K562 (cell line): ENCODE results near the gene OLIG2. TPM values are rescaled to one million over a fixed set of nuclear protein-coding genes. Genes with fewer than 3 reads are reported as not detected.

Source experiments
- ATAC-seq: fragments of 200-7000 bp; cut with Tn5 transposase; 3 replicates; pipeline ENCODE4 v1.9.1; 2020; ENCODE audit warnings: moderate library complexity
- BruUV-seq: library from RNA; stranded (reverse); fragments of 400-500 nt; replicated peaks from 2 replicates; lab custom pipeline; 2021; lab: Mats Ljungman, UMichigan
- CTCF ChIA-PET: fragments of 300-600 bp; formaldehyde crosslinking; extraction: SDS; loops from one replicate; lab custom pipeline; 2021; ENCODE audit warnings: low intra/inter-chr PET ratio; lab: Yijun Ruan, JAX
- POLR2A ChIA-PET: fragments of 300-600, 350-650 bp; sonication (Branson Sonifier 250); formaldehyde crosslinking; extraction: SDS; loops from one replicate; lab custom pipeline; 2021; ENCODE audit warnings: antibody characterized with exemption, inconsistent platforms; lab: Yijun Ruan, JAX
- DNase-seq, 4 experiments: peaks; one replicate each; pipeline versions ENCODE4 v3.0.0 to v3.0.0-alpha.2; 2011 to 2018; ENCODE audit warnings: low spot score in 3 of 4, mixed read lengths in 3 of 4; ENCODE audit errors: extremely low read depth in 1 of 4
- FAIRE-seq: peaks from 2 replicates; lab custom pipeline; 2011; peaks lifted over from hg19 to GRCh38; lab: Jason Lieb, UNC
- H2AFZ ChIP-seq: 2 replicates; pipeline ENCODE4 v1.6.0; 2011; ENCODE audit warnings: low read depth, low read length, control low read depth, inconsistent platforms
- H3K27ac ChIP-seq: fragments of 200-600 bp; 3 replicates; pipeline ENCODE4 v1.8.0; 2011; ENCODE audit warnings: low read depth, mild to moderate bottlenecking, control low read depth, inconsistent platforms, low read length, moderate library complexity, mixed read lengths; ENCODE audit errors: extremely low read depth
- H3K27me3 ChIP-seq, 2 experiments: fragments of 300-600 bp in 1 of 2; 2 replicates in 1 of 2; 3 replicates in 1 of 2; pipeline versions ENCODE4 v1.6.0 to v1.8.0; 2011; ENCODE audit warnings: inconsistent platforms in 2 of 2, low read length in 2 of 2, mild to moderate bottlenecking in 1 of 2, mixed read lengths in 1 of 2, moderate library complexity in 1 of 2; ENCODE audit not compliant: control insufficient read depth in 2 of 2, insufficient read depth in 2 of 2
- H3K36me3 ChIP-seq: fragments of 300-600 bp; 3 replicates; pipeline ENCODE4 v1.8.0; 2011; ENCODE audit warnings: mild to moderate bottlenecking, low read length, inconsistent platforms; ENCODE audit not compliant: control insufficient read depth, insufficient read depth
- H3K4me1 ChIP-seq, 2 experiments: fragments of 200-600 bp in 1 of 2; replicated peaks in 1 of 2; 2 replicates in 1 of 2; 3 replicates in 1 of 2; pipeline versions ENCODE4 v1.5.1 to v1.8.0; 2011; ENCODE audit warnings: inconsistent platforms in 2 of 2, low read length in 2 of 2, mild to moderate bottlenecking in 1 of 2, mixed read lengths in 1 of 2, moderate library complexity in 1 of 2; ENCODE audit not compliant: control insufficient read depth in 2 of 2, insufficient read depth in 2 of 2
- H3K4me2 ChIP-seq: 2 replicates; pipeline ENCODE4 v1.6.1; 2011; ENCODE audit warnings: low read length, control low read depth, inconsistent platforms, mixed read lengths; ENCODE audit not compliant: insufficient read depth
- H3K4me3 ChIP-seq: fragments of 200-600 bp; sonication (generic), shearing (Covaris generic); 2 replicates; pipeline ENCODE4 v1.5.1; 2016; ENCODE audit warnings: control low read depth, inconsistent platforms
- H3K79me2 ChIP-seq: fragments of 200-600 bp; 3 replicates; pipeline ENCODE4 v1.8.0; 2011; ENCODE audit warnings: low read length, inconsistent platforms; ENCODE audit not compliant: control insufficient read depth, insufficient read depth
- H3K9ac ChIP-seq, 2 experiments: 2 replicates each; pipeline versions ENCODE4 v1.6.0 to v1.6.1; 2011; ENCODE audit warnings: low read depth in 2 of 2, low read length in 2 of 2, control low read depth in 1 of 2, inconsistent platforms in 1 of 2, mild to moderate bottlenecking in 1 of 2, mixed read lengths in 1 of 2; ENCODE audit not compliant: insufficient read depth in 1 of 2
- H3K9me1 ChIP-seq: one replicate; pipeline ENCODE4 v1.6.0; 2011; ENCODE audit warnings: inconsistent platforms, mild to moderate bottlenecking, low read length, moderate library complexity; ENCODE audit not compliant: control insufficient read depth, insufficient read depth
- H3K9me3 ChIP-seq: replicated peaks from 2 replicates; pipeline ENCODE4 v1.5.1; 2011; ENCODE audit warnings: low read depth, low read length, inconsistent platforms; ENCODE audit not compliant: control insufficient read depth, insufficient read depth
- H4K20me1 ChIP-seq: replicated peaks from 2 replicates; pipeline ENCODE4 v1.6.1; 2011; ENCODE audit warnings: low read length, inconsistent platforms, mixed read lengths; ENCODE audit not compliant: control insufficient read depth, insufficient read depth
- ATF3 ChIP-seq, 2 experiments: fragments of 450-650 bp in 1 of 2; sonication (generic) in 1 of 2; formaldehyde crosslinking in 1 of 2; IDR thresholded peaks in 1 of 2; conservative IDR thresholded peaks in 1 of 2; 2 replicates each; pipeline versions ENCODE4 v1.6.1 to v1.8.1; 2016 to 2023; ENCODE audit warnings: mild to moderate bottlenecking in 2 of 2, moderate library complexity in 2 of 2, inconsistent platforms in 1 of 2, missing genetic modification reagents in 1 of 2
- FOXP4 ChIP-seq: sonication (generic); formaldehyde crosslinking; IDR thresholded peaks from 2 replicates; pipeline ENCODE4 v1.8.0; 2022; ENCODE audit warnings: mild to moderate bottlenecking, missing genetic modification reagents, borderline replicate concordance
- GTF2A2 ChIP-seq: IDR thresholded peaks from 2 replicates; pipeline ENCODE4 v1.6.1; 2016; ENCODE audit warnings: mild to moderate bottlenecking, missing genetic modification characterization, missing compliant biosample characterization
- POLR2G ChIP-seq: fragments of 200-400 bp; formaldehyde crosslinking; IDR thresholded peaks from 2 replicates; pipeline ENCODE4 v1.6.1; 2017; ENCODE audit warnings: low read depth, mild to moderate bottlenecking, antibody characterized with exemption, low read length, moderate library complexity
- SMARCE1 ChIP-seq: fragments of 450-650 bp; IDR thresholded peaks from 2 replicates; pipeline ENCODE4 v1.7.1; 2016; ENCODE audit warnings: mild to moderate bottlenecking
- SP2 ChIP-seq: IDR thresholded peaks from 2 replicates; pipeline ENCODE4 v1.6.1; 2011; ENCODE audit warnings: mild to moderate bottlenecking, low read depth, low read length, moderate library complexity; ENCODE audit not compliant: poor library complexity, severe bottlenecking; ENCODE audit errors: extremely low read depth
- ZBTB40 ChIP-seq, 2 experiments: fragments of 450-650 bp in 1 of 2; sonication (generic) in 1 of 2; formaldehyde crosslinking in 1 of 2; IDR thresholded peaks; 2 replicates each; pipeline versions ENCODE4 v1.7.1 to v1.9.0; 2016 to 2022; ENCODE audit warnings: inconsistent platforms in 1 of 2, mild to moderate bottlenecking in 1 of 2, missing genetic modification reagents in 1 of 2
- WGBS: fragments of 100-300 bp; shearing (Covaris generic); methylation state at CpG from one replicate; pipeline ENCODE4 v1.1.6; 2016; ENCODE audit warnings: low coverage, mixed read lengths; ENCODE audit not compliant: insufficient coverage; ENCODE audit errors: missing lambda C conversion rate; 5-methylcytosine and 5-hydroxymethylcytosine counted together
- in situ Hi-C: fragments of 300-500 bp; cut with MboI; formaldehyde crosslinking; loops from 4 replicates; pipeline ENCODE4 v1.15.0; 2018; ENCODE audit warnings: inconsistent platforms, mixed read lengths
- intact Hi-C: fragments of 100-400 bp; cut with micrococcal nuclease; formaldehyde crosslinking; loops from 2 replicates; pipeline ENCODE4 v1.14.2; 2022
- polyA plus RNA-seq, 8 experiments: library from polyadenylated mRNA; depleted of rRNA in 4 of 8; stranded (reverse) in 5 of 8; unstranded in 3 of 8; fragments of >200 nt; fragmentation: Nextera tagmentation in 2 of 8; fragmentation: Illumina TruSeq in 1 of 8; extraction: Ambion mirVana in 2 of 8; extraction: Trizol in 1 of 8; gene quantifications; 2 replicates each; pipeline versions ENCODE4 v1.2.1 to v1.2.3, GENCODE V29; 2011 to 2014; ENCODE audit warnings: inconsistent platforms in 1 of 8, missing spikeins in 1 of 8
- total RNA-seq, 7 experiments: library from RNA; depleted of rRNA in 6 of 7; stranded (reverse); fragments of >200 nt in 6 of 7; fragmentation: Illumina TruSeq in 2 of 7; extraction: Trizol in 2 of 7; gene quantifications; 2 replicates each; pipeline versions ENCODE4 v1.2.1 to v1.2.3, GENCODE V29; 2011 to 2021; ENCODE audit warnings: low replicate concordance in 1 of 7

The OLIG2 gene
- total and polyA plus RNA-seq, 9 of the 15 experiments (the other 6 are each of a cell fraction or from before 2014, with no cell fraction given) = not detected

GRCh38 chr21:33027401-33028286 lies 1.9 kb downstream of the OLIG2 start:
- Histone ChIP-seq H3K9ac (no peak overlapping the region), H3K9me3 (no peaks in the 10 kb centered on the region), H4K20me1 (peaks cover 8% of the 10 kb centered on the region; the same call in 1 of the 2 replicates), H3K9me1 (no peaks in the 10 kb centered on the region), H3K36me3 (no peaks in the 10 kb centered on the region), H3K4me2 (no peak overlapping the region), H3K27ac (no peak overlapping the region), H3K4me3 (no peak overlapping the region), H3K4me1 (peaks cover 0 to 14% of the 10 kb centered on the region in 2 experiments; a peak in 1 of 5 replicates), H3K79me2 (no peaks in the 10 kb centered on the region), H3K27me3 (peaks cover 67 to 88% of the 10 kb centered on the region in 2 experiments), H2AFZ (no peak overlapping the region)
- DNase-seq = no peak
- no peak for ATAC-seq
- CTCF ChIA-PET = no interaction called here
- POLR2A ChIA-PET = no interaction called here
- FAIRE-seq = no peak
- no TSS peak for BruUV-seq
- intact Hi-C loops = no loop called here
- 57% methylated on average over 46 of the region's 85 CpGs for WGBS
- in situ Hi-C loops = no loop called here
- TF ChIP-seq ZBTB40 (IDR thresholded peaks at IDR 0.05) (no peak), ZBTB40 (CRISPR knock-in tag; IDR thresholded peaks at IDR 0.05) (no peak), SMARCE1 (no peak), ATF3 (IDR thresholded peaks at IDR 0.05) (no peak), ATF3 (CRISPR knock-in tag; conservative IDR thresholded peaks at IDR 0.05) (no peak), GTF2A2 (tag) (no peak), FOXP4 (no peak), SP2 (no peak), POLR2G (no peak)
